Measurements from ENCODE around the gene WDR62. TPM values are rescaled to one million over a fixed set of nuclear protein-coding genes. Genes with fewer than 3 reads are reported as not detected.
"Not testable (repeated sequence)": the region's sequence is repeated elsewhere in the genome, so short reads cannot be mapped to it uniquely, and the experiment has no call there.

Gene WDR62
- total RNA-seq, 1 experiment from 2014 or later = 14.0 TPM

- Histone ChIP-seq H3K79me2 (ENCODE audit: low read depth) (no peaks in the 10 kb centered on the region), H3K4me2 (no peak overlapping the region), H3K36me3 (ENCODE audit: low read depth) (no peaks in the 10 kb centered on the region), H3K4me3 (no peak overlapping the region), H4K20me1 (ENCODE audit: insufficient read depth) (peaks cover 4% of the 10 kb centered on the region), H3K27ac (no peak overlapping the region), H2AFZ (no peak overlapping the region), H3K27me3 (ENCODE audit: insufficient read depth, low read depth) (no peaks in the 10 kb centered on the region), H3F3A (ENCODE audit: insufficient read depth, low read depth) (peaks cover 21% of the 10 kb centered on the region), H3K4me1 (replicated peaks; ENCODE audit: insufficient read depth) (peaks cover 14% of the 10 kb centered on the region), H3K9me3 (ENCODE audit: insufficient read depth, low read depth) (no peaks in the 10 kb centered on the region), H3K9me2 (ENCODE audit: insufficient read depth) (no peaks in the 10 kb centered on the region)
- no peak for TF ChIP-seq CTCF (conservative IDR thresholded peaks at IDR 0.05)
- POLR2A ChIA-PET (ENCODE audit: unreplicated experiment) = interaction anchor here (0.7 kb wide), 1 partner anchor 61 kb away, joined by 4 read pairs; no protein-coding TSS in a partner anchor
- intact Hi-C loops (cut with micrococcal nuclease; ENCODE audit: unreplicated experiment) = no loop called here
- DNase-seq = no peak
- no TSS peak for BruUV-seq (replicated peaks)
- CTCF ChIA-PET = no interaction called here
Observed at GRCh38 chr19:36067681-36068080, 13.0 kb downstream of the WDR62 start.

GRCh38 chr19:36068810-36069499, 14.3 kb downstream of the WDR62 start:
- H3K9me3 ChIP-seq (ENCODE audit: insufficient read depth, low read depth); POLR2A ChIA-PET (ENCODE audit: unreplicated experiment); H3K36me3 ChIP-seq (ENCODE audit: low read depth); H2AFZ ChIP-seq; CTCF ChIA-PET; BruUV-seq (replicated peaks); H3K9me2 ChIP-seq (ENCODE audit: insufficient read depth); H3K27me3 ChIP-seq (ENCODE audit: insufficient read depth, low read depth); H3K4me3 ChIP-seq; DNase-seq; H3K4me2 ChIP-seq; intact Hi-C loops (cut with micrococcal nuclease; ENCODE audit: unreplicated experiment); H3K79me2 ChIP-seq (ENCODE audit: low read depth); H3K27ac ChIP-seq: not testable (repeated sequence)
- Histone ChIP-seq H3K4me1 (replicated peaks; ENCODE audit: insufficient read depth) (peaks cover 14% of the 10 kb centered on the region), H3F3A (ENCODE audit: insufficient read depth, low read depth) (peaks cover 21% of the 10 kb centered on the region), H4K20me1 (ENCODE audit: insufficient read depth) (peaks cover 12% of the 10 kb centered on the region)

- CTCF ChIA-PET = no interaction called here
- Histone ChIP-seq H2AFZ (no peak overlapping the region), H3K9me3 (ENCODE audit: insufficient read depth, low read depth) (no peaks in the 10 kb centered on the region), H4K20me1 (ENCODE audit: insufficient read depth) (peaks cover 12% of the 10 kb centered on the region), H3F3A (ENCODE audit: insufficient read depth, low read depth) (peaks cover 25% of the 10 kb centered on the region), H3K4me1 (replicated peaks; ENCODE audit: insufficient read depth) (peaks cover 14% of the 10 kb centered on the region), H3K9me2 (ENCODE audit: insufficient read depth) (no peaks in the 10 kb centered on the region), H3K36me3 (ENCODE audit: low read depth) (0 out of 2 replicates have a peak, but pooled peaks cover 3% of the 10 kb centered on the region), H3K4me2 (no peak overlapping the region), H3K27me3 (ENCODE audit: insufficient read depth, low read depth) (no peaks in the 10 kb centered on the region), H3K79me2 (ENCODE audit: low read depth) (no peaks in the 10 kb centered on the region), H3K27ac (no peak overlapping the region), H3K4me3 (no peak overlapping the region)
- TF ChIP-seq EZH2 (IDR thresholded peaks at IDR 0.05; ENCODE audit: low read depth) = no peak
- TF ChIP-seq CTCF (conservative IDR thresholded peaks at IDR 0.05) = no peak
- intact Hi-C loops (cut with micrococcal nuclease; ENCODE audit: unreplicated experiment) = no loop called here
- DNase-seq = no peak
- POLR2A ChIA-PET (ENCODE audit: unreplicated experiment) = no interaction called here
- no TSS peak for BruUV-seq (replicated peaks)
Observed at GRCh38 chr19:36072081-36072480, 17.4 kb downstream of the WDR62 start.

Measured in PC-9 (cell line).